Type B pancreatic cell (in vitro differentiated cells): ENCODE measurements around the gene IRX3. TPM values are rescaled to one million over a fixed set of nuclear protein-coding genes. Genes with fewer than 3 reads are reported as not detected.

Experiments used
- DNase-seq: peaks from one replicate; pipeline ENCODE4 v3.0.0; 2021; ENCODE audit warnings: mixed read lengths; ENCODE audit not compliant: unreplicated experiment; ENCODE audit errors: extremely low spot score
- H3K27ac Mint-ChIP-seq: 2 replicates; pipeline ENCODE4 v1.8.0; 2021; ENCODE audit warnings: mild to moderate bottlenecking, mixed read lengths
- H3K27me3 Mint-ChIP-seq: 2 replicates; pipeline ENCODE4 v1.8.0; 2021; ENCODE audit warnings: mixed read lengths
- H3K36me3 Mint-ChIP-seq: 2 replicates; pipeline ENCODE4 v1.8.0; 2021; ENCODE audit warnings: mixed read lengths
- H3K4me1 Mint-ChIP-seq: one replicate; pipeline ENCODE4 v1.8.0; 2021; ENCODE audit warnings: mixed read lengths; ENCODE audit not compliant: unreplicated experiment
- H3K4me3 Mint-ChIP-seq: 2 replicates; pipeline ENCODE4 v1.8.0; 2021; ENCODE audit warnings: mild to moderate bottlenecking, mixed read lengths
- H3K9me3 Mint-ChIP-seq: 2 replicates; pipeline ENCODE4 v1.8.0; 2021; ENCODE audit warnings: mixed read lengths
- CTCF ChIP-seq: fragments of 200-600 bp; sonication (generic); conservative IDR thresholded peaks from 2 replicates; pipeline ENCODE4 v1.5.0; 2021; ENCODE audit warnings: antibody characterized with exemption, mild to moderate bottlenecking
- total RNA-seq: library from RNA; stranded (reverse); gene quantifications from 2 replicates; pipeline ENCODE4 v1.2.1, GENCODE V29; 2021; ENCODE audit warnings: low replicate concordance

The IRX3 gene
- total RNA-seq, 1 donor from 2014 or later = 30.7 TPM

- TF ChIP-seq CTCF = no peak
Observed at GRCh38 chr16:54277845-54278703, 8.5 kb downstream of the IRX3 start.

GRCh38 chr16:54275956-54276355, 10.6 kb downstream of the IRX3 start:
- peaks cover 20% of the 10 kb centered on the region for H3K4me1 Mint-ChIP-seq
- H3K27me3 Mint-ChIP-seq = peaks cover 24% of the 10 kb centered on the region
- H3K9me3 Mint-ChIP-seq = no peaks in the 10 kb centered on the region
- DNase-seq = no peak
- no peak overlapping the region for H3K4me3 Mint-ChIP-seq
- no peak for TF ChIP-seq CTCF
- H3K27ac Mint-ChIP-seq = no peak overlapping the region
- H3K36me3 Mint-ChIP-seq = peaks cover 3% of the 10 kb centered on the region

More at GRCh38 chr16:54277845-54278703, 8.5 kb downstream of the IRX3 start:
- peak overlapping the region; percentile 68 for H3K4me3 Mint-ChIP-seq
- DNase-seq = no peak
- peak overlapping the region; percentile 62 for H3K27ac Mint-ChIP-seq
- H3K27me3 Mint-ChIP-seq = peaks cover 39% of the 10 kb centered on the region
- H3K4me1 Mint-ChIP-seq = peaks cover 27% of the 10 kb centered on the region
- peaks cover 8% of the 10 kb centered on the region for H3K36me3 Mint-ChIP-seq
- no peaks in the 10 kb centered on the region for H3K9me3 Mint-ChIP-seq

GRCh38 chr16:54273566-54273965, 13.0 kb downstream of the IRX3 start:
- peaks cover 10% of the 10 kb centered on the region for H3K27me3 Mint-ChIP-seq
- no peak for TF ChIP-seq CTCF
- DNase-seq = no peak
- H3K4me1 Mint-ChIP-seq = peaks cover 16% of the 10 kb centered on the region
- H3K4me3 Mint-ChIP-seq = no peak overlapping the region
- H3K27ac Mint-ChIP-seq = no peak overlapping the region
- H3K9me3 Mint-ChIP-seq = peaks cover 6% of the 10 kb centered on the region
- H3K36me3 Mint-ChIP-seq = no peaks in the 10 kb centered on the region

- no peak for DNase-seq
- H3K27ac Mint-ChIP-seq = no peak overlapping the region
- peaks cover 6% of the 10 kb centered on the region for H3K9me3 Mint-ChIP-seq
- H3K36me3 Mint-ChIP-seq = no peaks in the 10 kb centered on the region
- no peak overlapping the region for H3K4me3 Mint-ChIP-seq
- H3K27me3 Mint-ChIP-seq = peaks cover 8% of the 10 kb centered on the region
- no peak for TF ChIP-seq CTCF
- peaks cover 6% of the 10 kb centered on the region for H3K4me1 Mint-ChIP-seq
Observed at GRCh38 chr16:54270711-54271110, 15.9 kb downstream of the IRX3 start.

DNA sequence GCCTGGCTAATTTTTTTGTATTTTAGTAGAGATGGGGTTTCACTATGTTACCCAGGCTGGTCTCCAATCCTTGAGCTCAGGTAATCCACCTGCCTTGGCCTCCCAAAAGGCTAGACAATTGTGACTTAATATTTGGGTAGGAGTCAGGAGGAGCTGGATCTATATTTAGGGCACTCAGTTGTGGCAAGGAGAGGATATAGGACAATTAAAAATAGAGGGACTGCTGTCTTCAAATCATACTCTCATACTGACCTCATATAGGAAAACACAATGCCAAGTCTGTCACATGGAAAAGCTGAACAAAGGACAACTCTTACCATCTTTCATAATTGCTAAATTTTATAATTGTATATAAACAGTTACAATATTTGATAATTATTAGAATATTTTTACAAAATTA, 17.1 kb downstream of the IRX3 start:
- Mint-ChIP-seq H3K4me3 (no peak overlapping the region), H3K4me1 (peaks cover 6% of the 10 kb centered on the region), H3K27me3 (peaks cover 14% of the 10 kb centered on the region), H3K27ac (no peak overlapping the region), H3K9me3 (peaks cover 6% of the 10 kb centered on the region), H3K36me3 (no peaks in the 10 kb centered on the region)
- no peak for DNase-seq
- no peak for TF ChIP-seq CTCF
